ENCODE data around the gene HSPG2. TPM values are rescaled to one million over a fixed set of nuclear protein-coding genes. Genes with fewer than 3 reads are reported as not detected.

Gene HSPG2
- total RNA-seq, 1 donor from 2014 or later = 197 TPM

GRCh38 chr1:21838359-21839157, 98.6 kb downstream of the HSPG2 start:
- Mint-ChIP-seq H3K27ac (ENCODE audit: unreplicated experiment) (no peak overlapping the region), H3K27me3 (ENCODE audit: unreplicated experiment) (no peaks in the 10 kb centered on the region), H3K4me1 (ENCODE audit: unreplicated experiment) (no peaks in the 10 kb centered on the region), H3K4me3 (ENCODE audit: unreplicated experiment) (no peak overlapping the region), H3K9me3 (ENCODE audit: unreplicated experiment) (peaks cover 9% of the 10 kb centered on the region), H3K36me3 (ENCODE audit: unreplicated experiment) (peaks cover 45% of the 10 kb centered on the region)
- DNase-seq (ENCODE audit: extremely low spot score, unreplicated experiment) = no peak
- no peak for TF ChIP-seq CTCF (IDR thresholded peaks at IDR 0.05)

GRCh38 chr1:21837476-21837875, 99.6 kb downstream of the HSPG2 start:
- TF ChIP-seq CTCF (IDR thresholded peaks at IDR 0.05) = no peak
- DNase-seq (ENCODE audit: extremely low spot score, unreplicated experiment) = no peak
- Mint-ChIP-seq H3K4me3 (ENCODE audit: unreplicated experiment) (no peak overlapping the region), H3K27ac (ENCODE audit: unreplicated experiment) (no peak overlapping the region), H3K36me3 (ENCODE audit: unreplicated experiment) (peaks cover 46% of the 10 kb centered on the region), H3K27me3 (ENCODE audit: unreplicated experiment) (no peaks in the 10 kb centered on the region), H3K4me1 (ENCODE audit: unreplicated experiment) (no peaks in the 10 kb centered on the region), H3K9me3 (ENCODE audit: unreplicated experiment) (peaks cover 9% of the 10 kb centered on the region)

GRCh38 chr1:21836729-21837128, 100.4 kb downstream of the HSPG2 start:
- no peak for TF ChIP-seq CTCF (IDR thresholded peaks at IDR 0.05)
- no peaks in the 10 kb centered on the region for H3K4me1 Mint-ChIP-seq (ENCODE audit: unreplicated experiment)
- H3K9me3 Mint-ChIP-seq (ENCODE audit: unreplicated experiment) = peaks cover 9% of the 10 kb centered on the region
- H3K27me3 Mint-ChIP-seq (ENCODE audit: unreplicated experiment) = no peaks in the 10 kb centered on the region
- H3K36me3 Mint-ChIP-seq (ENCODE audit: unreplicated experiment) = peaks cover 51% of the 10 kb centered on the region
- no peak for DNase-seq (ENCODE audit: extremely low spot score, unreplicated experiment)
- H3K4me3 Mint-ChIP-seq (ENCODE audit: unreplicated experiment) = no peak overlapping the region
- no peak overlapping the region for H3K27ac Mint-ChIP-seq (ENCODE audit: unreplicated experiment)

- Mint-ChIP-seq H3K9me3 (ENCODE audit: unreplicated experiment) (peaks cover 9% of the 10 kb centered on the region), H3K36me3 (ENCODE audit: unreplicated experiment) (peaks cover 51% of the 10 kb centered on the region), H3K4me3 (ENCODE audit: unreplicated experiment) (no peak overlapping the region), H3K27ac (ENCODE audit: unreplicated experiment) (no peak overlapping the region), H3K4me1 (ENCODE audit: unreplicated experiment) (no peaks in the 10 kb centered on the region), H3K27me3 (ENCODE audit: unreplicated experiment) (no peaks in the 10 kb centered on the region)
- DNase-seq (ENCODE audit: extremely low spot score, unreplicated experiment) = no peak
- TF ChIP-seq CTCF (IDR thresholded peaks at IDR 0.05) = no peak
Observed at GRCh38 chr1:21836010-21836409, 101.1 kb downstream of the HSPG2 start.

GRCh38 chr1:21834666-21835065, 102.4 kb downstream of the HSPG2 start:
- H3K9me3 Mint-ChIP-seq (ENCODE audit: unreplicated experiment) = peaks cover 9% of the 10 kb centered on the region
- H3K36me3 Mint-ChIP-seq (ENCODE audit: unreplicated experiment) = peaks cover 51% of the 10 kb centered on the region
- no peaks in the 10 kb centered on the region for H3K4me1 Mint-ChIP-seq (ENCODE audit: unreplicated experiment)
- TF ChIP-seq CTCF (IDR thresholded peaks at IDR 0.05) = no peak
- no peak for DNase-seq (ENCODE audit: extremely low spot score, unreplicated experiment)
- H3K4me3 Mint-ChIP-seq (ENCODE audit: unreplicated experiment) = no peak overlapping the region
- no peak overlapping the region for H3K27ac Mint-ChIP-seq (ENCODE audit: unreplicated experiment)
- H3K27me3 Mint-ChIP-seq (ENCODE audit: unreplicated experiment) = no peaks in the 10 kb centered on the region
